GM10266 (cell line): ENCODE measurements around the gene CAPN10.

ENCODE experiments used
- DNase-seq: peaks from one replicate; pipeline ENCODE4 v3.0.0; 2012; ENCODE audit errors: extremely low spot score
- TF ChIP-seq, protein P1 (sequence below): IDR thresholded peaks from 2 replicates; pipeline ENCODE4 v1.5.1; 2012; ENCODE audit warnings: mild to moderate bottlenecking, low read depth; ENCODE audit not compliant: control insufficient read depth, insufficient read depth; ENCODE audit errors: missing control alignments

The CAPN10 gene

DNA sequence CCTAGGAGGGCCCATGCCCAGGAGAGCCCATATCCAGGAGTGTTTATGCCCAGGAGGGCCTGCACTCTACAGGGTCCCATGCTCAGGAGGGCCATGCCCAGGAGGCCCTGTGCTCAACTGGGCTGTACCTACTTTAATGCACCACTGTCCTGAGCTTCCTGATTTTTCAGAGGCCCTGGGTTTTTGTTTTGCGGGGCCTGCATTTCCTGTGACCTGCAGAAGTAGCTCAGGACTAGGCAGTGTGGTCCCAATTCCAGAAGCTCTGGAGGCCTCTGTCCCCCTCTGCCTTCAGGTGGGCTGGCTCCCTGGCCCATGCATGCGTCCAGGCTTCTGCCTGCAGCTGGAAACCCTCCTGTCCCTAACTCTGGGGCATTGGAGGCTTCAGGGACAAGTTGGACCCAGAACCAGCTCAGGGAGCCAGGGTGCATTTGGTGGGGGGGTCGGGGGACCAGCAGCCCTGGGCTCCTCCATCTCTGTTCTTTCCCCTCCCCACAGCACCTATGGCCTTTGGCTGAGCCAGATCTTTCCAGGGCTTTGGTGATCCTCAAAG lies 49.5 kb downstream of the CAPN10 start:
- DNase-seq, result no peak
- TF ChIP-seq, protein P1, sequence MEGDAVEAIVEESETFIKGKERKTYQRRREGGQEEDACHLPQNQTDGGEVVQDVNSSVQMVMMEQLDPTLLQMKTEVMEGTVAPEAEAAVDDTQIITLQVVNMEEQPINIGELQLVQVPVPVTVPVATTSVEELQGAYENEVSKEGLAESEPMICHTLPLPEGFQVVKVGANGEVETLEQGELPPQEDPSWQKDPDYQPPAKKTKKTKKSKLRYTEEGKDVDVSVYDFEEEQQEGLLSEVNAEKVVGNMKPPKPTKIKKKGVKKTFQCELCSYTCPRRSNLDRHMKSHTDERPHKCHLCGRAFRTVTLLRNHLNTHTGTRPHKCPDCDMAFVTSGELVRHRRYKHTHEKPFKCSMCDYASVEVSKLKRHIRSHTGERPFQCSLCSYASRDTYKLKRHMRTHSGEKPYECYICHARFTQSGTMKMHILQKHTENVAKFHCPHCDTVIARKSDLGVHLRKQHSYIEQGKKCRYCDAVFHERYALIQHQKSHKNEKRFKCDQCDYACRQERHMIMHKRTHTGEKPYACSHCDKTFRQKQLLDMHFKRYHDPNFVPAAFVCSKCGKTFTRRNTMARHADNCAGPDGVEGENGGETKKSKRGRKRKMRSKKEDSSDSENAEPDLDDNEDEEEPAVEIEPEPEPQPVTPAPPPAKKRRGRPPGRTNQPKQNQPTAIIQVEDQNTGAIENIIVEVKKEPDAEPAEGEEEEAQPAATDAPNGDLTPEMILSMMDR, result no peak

DNA sequence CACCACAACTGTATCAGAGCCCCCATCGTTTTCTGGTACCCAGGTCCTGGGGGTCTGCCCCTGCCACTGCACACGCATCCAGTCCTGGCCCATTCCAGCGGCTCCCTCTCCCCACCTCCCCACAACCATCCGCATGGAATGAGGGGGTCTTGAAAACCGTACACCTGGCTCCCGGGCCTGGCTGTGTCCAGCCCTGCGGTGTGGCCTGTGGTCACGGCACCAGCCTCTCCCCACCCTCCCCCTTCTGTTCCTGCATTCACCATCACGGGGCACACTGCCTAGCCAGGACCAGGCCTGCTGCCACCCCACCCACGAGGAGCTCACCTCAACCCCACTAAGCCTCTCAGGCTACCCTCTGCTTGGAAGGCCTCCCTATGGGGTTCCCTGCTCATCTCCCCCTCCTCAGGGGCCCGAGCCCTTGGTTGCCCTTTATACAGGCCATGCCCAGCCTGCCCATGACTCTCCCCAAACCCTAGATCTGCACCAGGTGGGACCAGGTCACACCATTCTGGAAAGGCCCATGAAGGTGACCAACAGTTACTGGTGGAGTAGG lies 50.1 kb downstream of the CAPN10 start:
- TF ChIP-seq, protein P1, result no peak
- no peak for DNase-seq

DNA sequence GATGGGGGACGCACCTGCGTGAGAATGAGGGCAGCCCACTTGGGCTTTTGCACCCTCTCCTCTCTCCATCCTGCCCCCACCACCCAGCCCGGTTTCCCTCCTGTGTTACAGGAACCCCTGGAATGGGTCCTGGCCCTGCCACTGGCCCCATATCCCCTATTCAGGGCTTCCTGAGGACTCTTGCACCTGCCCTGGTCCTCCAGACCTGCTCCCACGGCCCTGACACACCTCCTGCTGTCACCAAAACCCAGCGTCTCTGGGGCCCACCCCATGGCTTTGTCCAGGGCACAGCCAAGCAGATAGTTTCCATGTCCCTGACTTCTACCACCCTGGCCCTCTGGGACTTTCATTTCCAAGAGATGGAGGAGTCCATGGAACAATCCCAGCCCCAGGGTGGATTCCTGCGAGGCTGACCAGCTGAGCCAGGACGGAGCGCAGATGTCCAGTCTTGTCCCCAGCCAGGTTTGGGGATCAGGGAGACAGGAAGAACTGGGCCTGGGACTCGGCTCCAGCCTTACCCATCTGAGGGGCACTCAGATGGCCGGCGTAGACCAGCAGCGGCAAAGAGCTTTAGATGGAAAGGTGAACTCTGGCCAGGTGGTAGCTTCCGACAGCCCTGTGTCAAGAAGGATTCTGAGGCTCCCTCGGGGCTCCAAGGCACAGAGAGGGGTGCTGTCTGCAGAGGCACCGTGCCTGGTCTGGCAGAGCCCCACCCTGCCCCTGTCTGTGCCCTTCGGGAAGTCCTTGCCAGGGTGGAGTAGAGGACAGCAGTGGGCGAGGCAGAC lies 50.8 kb downstream of the CAPN10 start:
- no peak for DNase-seq
- TF ChIP-seq, protein P1, result no peak

DNA sequence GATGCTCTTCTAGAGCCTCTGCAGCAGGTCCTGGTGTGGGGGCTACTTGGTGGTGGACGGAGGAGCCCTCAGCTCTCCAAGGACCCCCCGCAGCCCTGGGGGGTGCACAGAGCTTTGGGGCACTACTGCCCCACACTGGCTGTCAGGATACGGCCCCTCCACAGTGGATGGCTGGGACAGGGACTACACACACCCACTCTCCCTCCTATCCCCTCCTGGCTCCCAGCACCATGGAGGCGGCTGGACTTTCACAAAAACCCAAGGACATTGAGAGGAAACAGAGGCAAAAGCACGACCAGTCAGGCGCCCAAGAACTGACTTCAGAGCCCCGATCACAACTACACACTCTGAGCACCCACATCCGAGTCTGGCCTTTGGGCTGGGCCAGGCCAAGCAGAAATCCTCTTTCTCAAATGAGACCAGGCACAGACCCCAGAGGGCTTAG lies 51.4 kb downstream of the CAPN10 start:
- TF ChIP-seq, protein P1, result no peak
- DNase-seq, result no peak

DNA sequence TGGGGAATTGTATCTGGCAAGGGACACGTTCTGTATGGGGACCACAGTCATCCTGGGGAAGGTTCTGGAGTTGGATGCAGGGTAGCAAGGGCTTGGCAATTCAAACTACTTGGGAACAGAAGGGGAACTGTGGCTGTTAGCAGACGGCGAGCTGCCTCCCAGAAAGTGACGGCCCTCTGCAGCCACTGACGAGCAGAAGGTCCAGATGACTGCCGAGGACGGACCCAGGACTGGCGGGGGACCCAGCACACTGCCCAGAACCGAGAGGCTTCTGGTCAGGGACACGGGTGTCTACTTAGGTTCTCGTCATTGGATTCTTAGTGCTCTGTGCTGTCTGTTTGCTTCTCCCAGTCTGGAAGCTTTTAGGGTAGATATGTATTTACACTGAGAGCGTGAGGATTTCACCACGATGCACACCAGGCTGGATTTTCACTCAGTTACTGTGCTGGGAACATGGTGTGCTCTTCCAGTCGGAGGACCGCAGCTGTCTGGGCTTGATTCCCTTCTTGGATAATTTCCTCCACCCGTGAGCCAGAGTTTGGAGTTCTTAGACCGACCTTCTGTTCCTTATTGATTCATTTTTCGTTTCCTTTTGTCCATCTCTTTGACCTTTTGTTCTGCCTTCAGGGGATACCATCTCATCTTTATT lies 52.1 kb downstream of the CAPN10 start:
- TF ChIP-seq, protein P1, result no peak
- no peak for DNase-seq

DNA sequence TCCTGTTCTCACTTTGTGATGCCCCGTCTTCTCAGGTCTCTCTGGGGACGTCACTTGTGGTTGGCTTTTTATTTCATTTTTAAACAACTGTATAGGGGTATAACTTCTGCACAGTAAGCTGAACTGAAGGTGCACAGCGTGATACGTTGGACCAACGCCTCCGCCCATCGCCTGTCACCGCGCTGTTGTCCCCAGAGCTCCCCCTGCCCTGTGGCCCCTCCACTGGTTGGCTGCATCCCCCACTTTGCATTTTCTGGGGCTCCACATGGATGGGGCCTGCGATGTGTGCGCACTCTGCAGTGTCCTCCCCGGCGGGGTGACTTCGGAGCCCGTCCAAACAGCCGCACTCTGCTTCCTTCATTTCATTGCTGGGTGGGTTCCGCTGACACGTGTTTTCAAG lies 53.0 kb downstream of the CAPN10 start:
- TF ChIP-seq, protein P1, result no peak

More for the DNA sequence above, 53.0 kb downstream of the CAPN10 start:
- no peak for DNase-seq
